ENCODE results near the gene NFIX. TPM values are rescaled to one million over a fixed set of nuclear protein-coding genes. Genes with fewer than 3 reads are reported as not detected.

The NFIX gene
- total and polyA plus RNA-seq, 2 experiments from 2014 or later, result not detected

- Histone ChIP-seq H3K4me3 (no peak overlapping the region), H3K4me1 (ENCODE audit: low read depth) (peaks cover 3% of the 10 kb centered on the region), H3K36me3 (no peaks in the 10 kb centered on the region), H3K27me3 (peaks cover 88% of the 10 kb centered on the region), H3K27ac (no peak overlapping the region), H3K9me3 (ENCODE audit: low read depth) (no peaks in the 10 kb centered on the region)
- DNase-seq (ENCODE audit: low read depth in 1 of 2, low spot score in 1 of 2), result no peak
- TF ChIP-seq CTCF (IDR thresholded peaks at IDR 0.05; ENCODE audit: low read depth, low read length), result no peak
Measured at GRCh38 chr19:13097463-13098258, 102.4 kb downstream of the NFIX start.

DNA sequence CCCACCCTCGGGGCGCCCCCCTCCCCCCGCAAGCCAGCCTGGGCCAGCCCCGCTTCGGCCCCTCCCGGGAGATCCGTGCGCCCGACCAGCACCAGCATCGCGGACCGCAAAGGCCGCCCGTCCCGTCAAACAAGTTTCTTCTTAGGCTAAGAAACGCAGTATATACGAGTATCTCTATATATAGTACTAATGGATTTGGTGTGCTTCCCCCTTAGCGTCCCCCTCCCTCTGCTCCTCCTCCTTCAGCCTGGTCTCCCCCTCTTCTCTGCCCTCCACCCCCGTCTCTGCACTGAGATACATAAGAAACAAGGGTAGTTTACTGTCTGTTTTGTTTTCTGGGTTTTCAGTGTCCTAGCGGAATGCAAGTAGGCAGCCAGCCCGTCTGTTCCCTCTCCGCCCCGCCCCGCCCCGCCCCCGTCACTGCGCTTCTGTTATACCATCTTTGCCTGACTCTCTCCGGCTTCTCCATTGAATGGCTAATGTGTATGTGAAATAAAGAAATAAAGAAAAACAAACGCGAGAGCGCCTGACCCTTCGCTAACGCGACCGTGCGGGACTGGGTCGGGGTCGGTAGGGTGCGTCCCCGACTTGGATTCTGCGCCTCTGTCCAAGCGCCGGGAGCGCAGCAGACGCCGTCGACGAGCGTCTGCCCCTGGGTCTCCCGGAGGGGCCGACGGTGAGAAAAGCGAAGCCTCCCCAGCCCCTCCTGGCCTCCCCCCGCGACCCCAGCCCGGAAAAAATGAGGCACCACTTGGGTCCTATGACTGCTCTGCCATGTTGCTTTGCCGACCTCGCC is 103.2 kb downstream of the NFIX start:
- no peaks in the 10 kb centered on the region for H3K9me3 ChIP-seq (ENCODE audit: low read depth)
- peaks cover 81% of the 10 kb centered on the region for H3K27me3 ChIP-seq
- H3K4me1 ChIP-seq (ENCODE audit: low read depth), result peaks cover 10% of the 10 kb centered on the region
- TF ChIP-seq CTCF (IDR thresholded peaks at IDR 0.05; ENCODE audit: low read depth, low read length), result no peak
- no peaks in the 10 kb centered on the region for H3K36me3 ChIP-seq
- DNase-seq (ENCODE audit: low read depth in 1 of 2, low spot score in 1 of 2), result peak in 1 of 2 donors; percentile 77
- H3K4me3 ChIP-seq, result no peak overlapping the region
- no peak overlapping the region for H3K27ac ChIP-seq

DNA sequence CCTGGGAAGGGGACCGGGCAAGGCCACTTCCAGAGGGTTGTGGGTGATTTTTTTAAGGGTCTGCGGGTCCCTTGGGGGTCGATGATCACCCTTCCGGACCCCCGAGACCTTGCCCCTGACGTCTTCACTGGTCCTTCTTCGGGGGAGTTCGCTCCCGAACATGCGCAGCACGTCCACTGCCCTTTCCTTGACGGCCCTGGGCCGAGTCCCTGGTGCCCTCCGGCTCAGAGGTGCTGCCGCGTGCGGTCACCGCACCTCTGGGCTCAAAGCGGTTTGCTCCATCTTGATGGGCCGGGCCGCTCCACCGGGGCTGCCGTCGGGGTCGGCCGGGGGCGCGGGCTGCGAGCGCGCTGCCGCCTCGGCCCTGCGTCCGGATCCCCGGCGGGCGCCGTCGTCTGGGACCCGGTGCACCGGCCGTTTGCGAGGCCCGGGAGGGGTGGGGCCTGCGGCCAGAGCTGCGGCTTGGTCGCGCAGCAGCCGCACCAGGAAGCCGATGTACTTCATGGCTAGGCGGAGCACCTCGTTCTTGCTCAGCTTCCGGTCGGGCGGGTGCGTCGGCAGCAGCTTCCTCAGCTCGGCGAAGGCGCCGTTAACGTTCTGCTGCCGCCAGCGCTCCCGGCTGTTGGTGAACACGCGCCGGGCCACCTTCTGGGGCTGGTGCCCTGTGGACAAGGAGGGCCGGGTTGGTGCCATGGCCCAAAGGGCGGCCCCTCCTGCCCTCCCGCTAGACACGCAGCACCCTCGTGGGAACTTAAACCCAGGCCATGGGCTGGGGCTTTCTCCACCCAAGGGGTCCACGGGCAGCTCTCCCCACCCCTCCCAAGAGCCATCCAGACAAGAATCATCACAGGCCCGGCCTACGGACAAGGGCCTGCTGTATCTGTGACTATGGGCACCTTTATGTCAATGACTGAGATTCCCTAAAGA is 104.1 kb downstream of the NFIX start:
- no peak for TF ChIP-seq CTCF (IDR thresholded peaks at IDR 0.05; ENCODE audit: low read depth, low read length)
- H3K4me1 ChIP-seq (ENCODE audit: low read depth), result peaks cover 10% of the 10 kb centered on the region
- no peak overlapping the region for H3K4me3 ChIP-seq
- H3K27ac ChIP-seq, result no peak overlapping the region
- peaks cover 75% of the 10 kb centered on the region for H3K27me3 ChIP-seq
- no peaks in the 10 kb centered on the region for H3K9me3 ChIP-seq (ENCODE audit: low read depth)
- no peaks in the 10 kb centered on the region for H3K36me3 ChIP-seq
- DNase-seq (ENCODE audit: low read depth in 1 of 2, low spot score in 1 of 2), result peak in 1 of 2 donors; percentile 68

- H3K4me3 ChIP-seq, result no peak overlapping the region
- H3K9me3 ChIP-seq (ENCODE audit: low read depth), result no peaks in the 10 kb centered on the region
- peaks cover 68% of the 10 kb centered on the region for H3K27me3 ChIP-seq
- DNase-seq (ENCODE audit: low read depth in 1 of 2, low spot score in 1 of 2), result no peak
- no peaks in the 10 kb centered on the region for H3K36me3 ChIP-seq
- H3K27ac ChIP-seq, result no peak overlapping the region
- H3K4me1 ChIP-seq (ENCODE audit: low read depth), result peaks cover 10% of the 10 kb centered on the region
- no peak for TF ChIP-seq CTCF (IDR thresholded peaks at IDR 0.05; ENCODE audit: low read depth, low read length)
Measured at GRCh38 chr19:13100031-13100588, 104.8 kb downstream of the NFIX start.

Measured in cardiac muscle cell (in vitro differentiated cells and primary cell).